ENCODE results near the gene CSRNP3. TPM values are rescaled to one million over a fixed set of nuclear protein-coding genes. Genes with fewer than 3 reads are reported as not detected.

CSRNP3 gene
- total and polyA plus RNA-seq, 12 donors = 1.3 to 20.1 (median 4.9) TPM

DNA sequence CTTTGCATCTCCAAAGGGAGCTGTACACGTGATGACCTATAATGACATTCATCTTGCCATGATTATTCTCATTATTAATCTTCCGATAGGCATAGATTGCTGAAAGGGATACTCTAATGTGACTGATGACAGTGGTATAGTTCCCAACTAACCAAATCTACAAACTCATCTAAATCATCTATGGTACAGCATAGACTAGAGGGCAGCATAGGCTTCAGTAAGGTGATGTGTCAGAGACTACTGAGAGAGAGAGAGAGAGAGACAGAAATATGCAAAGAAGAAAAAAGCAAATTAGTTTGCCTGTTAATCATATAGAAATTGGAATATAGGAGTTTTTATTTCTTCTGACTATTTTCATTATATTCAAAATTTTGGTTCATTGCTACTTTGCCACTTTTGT, 89.3 kb downstream of the CSRNP3 start:
- TF ChIP-seq, protein P1, sequence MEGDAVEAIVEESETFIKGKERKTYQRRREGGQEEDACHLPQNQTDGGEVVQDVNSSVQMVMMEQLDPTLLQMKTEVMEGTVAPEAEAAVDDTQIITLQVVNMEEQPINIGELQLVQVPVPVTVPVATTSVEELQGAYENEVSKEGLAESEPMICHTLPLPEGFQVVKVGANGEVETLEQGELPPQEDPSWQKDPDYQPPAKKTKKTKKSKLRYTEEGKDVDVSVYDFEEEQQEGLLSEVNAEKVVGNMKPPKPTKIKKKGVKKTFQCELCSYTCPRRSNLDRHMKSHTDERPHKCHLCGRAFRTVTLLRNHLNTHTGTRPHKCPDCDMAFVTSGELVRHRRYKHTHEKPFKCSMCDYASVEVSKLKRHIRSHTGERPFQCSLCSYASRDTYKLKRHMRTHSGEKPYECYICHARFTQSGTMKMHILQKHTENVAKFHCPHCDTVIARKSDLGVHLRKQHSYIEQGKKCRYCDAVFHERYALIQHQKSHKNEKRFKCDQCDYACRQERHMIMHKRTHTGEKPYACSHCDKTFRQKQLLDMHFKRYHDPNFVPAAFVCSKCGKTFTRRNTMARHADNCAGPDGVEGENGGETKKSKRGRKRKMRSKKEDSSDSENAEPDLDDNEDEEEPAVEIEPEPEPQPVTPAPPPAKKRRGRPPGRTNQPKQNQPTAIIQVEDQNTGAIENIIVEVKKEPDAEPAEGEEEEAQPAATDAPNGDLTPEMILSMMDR (IDR thresholded peaks at IDR 0.05) = no peak
- TF ChIP-seq POLR2A (IDR thresholded peaks at IDR 0.05) = no peak
- intact Hi-C loops (cut with DNase I) = no loop called here

DNA sequence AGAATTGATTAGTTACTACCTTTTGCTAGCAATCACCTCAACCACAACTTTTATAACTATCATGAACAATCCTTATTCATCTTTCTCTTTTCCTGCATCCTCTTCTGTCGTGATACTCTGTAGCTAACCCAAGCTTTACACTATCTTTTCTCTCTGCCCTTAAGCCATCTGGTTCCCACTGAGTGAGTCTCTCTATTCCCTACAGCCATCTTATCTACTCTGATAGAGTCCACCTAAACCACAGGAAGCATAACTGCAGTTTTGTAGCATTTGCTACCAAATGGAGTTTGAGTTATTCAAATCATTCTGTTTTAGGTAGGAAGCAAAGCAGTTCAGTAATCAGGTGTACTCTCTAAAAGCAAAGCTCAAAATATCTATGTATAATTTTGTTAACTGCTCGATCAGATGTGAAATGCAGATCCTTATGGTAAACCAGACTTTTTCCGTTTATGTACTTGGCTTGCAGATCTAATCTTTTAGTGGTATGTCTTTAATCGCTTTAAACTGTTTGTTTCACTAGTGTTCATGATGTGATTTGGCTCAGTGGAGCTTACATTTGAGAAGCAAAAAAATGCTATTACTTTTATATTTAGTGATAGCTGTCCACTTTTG, 91.0 kb downstream of the CSRNP3 start:
- no peak overlapping the region for H3K27ac ChIP-seq
- no peaks in the 10 kb centered on the region for H3K9me3 ChIP-seq (replicated peaks in 1 of 3)
- no peaks in the 10 kb centered on the region for H3K27me3 ChIP-seq
- H3K4me1 ChIP-seq (replicated peaks in 1 of 2) = no peaks in the 10 kb centered on the region
- intact Hi-C loops (cut with DNase I) = no loop called here
- WGBS, 4 donors = 86 to 94% (median 92%) methylated on average over 4 of the region's 4 CpGs
- TF ChIP-seq, protein P1 (IDR thresholded peaks at IDR 0.05) = no peak
- no peak for DNase-seq
- no peak overlapping the region for H3K4me3 ChIP-seq
- H3K36me3 ChIP-seq (replicated peaks in 1 of 2) = no peaks in the 10 kb centered on the region

More for the DNA sequence above, 89.3 kb downstream of the CSRNP3 start:
- DNase-seq = no peak
- no peaks in the 10 kb centered on the region for H3K9me3 ChIP-seq (replicated peaks in 1 of 3)
- H3K27me3 ChIP-seq = no peaks in the 10 kb centered on the region
- 76 to 89% (median 86%) methylated on average over 2 of the region's 2 CpGs for WGBS, 4 donors
- no peaks in the 10 kb centered on the region for H3K4me1 ChIP-seq (replicated peaks in 1 of 2)
- H3K4me3 ChIP-seq = no peak overlapping the region
- H3K27ac ChIP-seq = no peak overlapping the region
- H3K36me3 ChIP-seq (replicated peaks in 1 of 2) = no peaks in the 10 kb centered on the region

DNA sequence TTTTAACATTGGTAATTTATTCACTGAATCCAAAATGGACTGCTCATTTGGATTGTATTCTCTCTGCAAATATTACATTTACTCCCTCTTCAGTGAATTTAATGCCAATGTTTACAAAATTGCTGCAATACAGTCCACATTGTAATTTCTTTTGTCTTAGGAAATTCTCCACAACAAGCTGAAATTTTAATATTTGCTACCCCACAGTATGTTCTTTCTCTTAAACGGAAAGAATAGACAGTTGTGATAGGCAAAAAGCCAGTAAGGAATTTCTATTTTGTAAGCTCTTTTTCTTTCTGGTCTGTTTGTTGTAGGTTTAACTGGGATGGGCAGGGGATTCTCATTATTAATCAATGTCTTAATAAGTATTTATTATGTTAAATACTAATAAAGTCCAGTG, 92.0 kb downstream of the CSRNP3 start:
- TF ChIP-seq, protein P1 (IDR thresholded peaks at IDR 0.05) = no peak
- TF ChIP-seq POLR2A (IDR thresholded peaks at IDR 0.05) = no peak
- H3K36me3 ChIP-seq (replicated peaks in 1 of 2) = no peaks in the 10 kb centered on the region
- no peaks in the 10 kb centered on the region for H3K4me1 ChIP-seq (replicated peaks in 1 of 2)
- 60 to 80% (median 68%) methylated on average over 1 of the region's 1 CpG for WGBS, 4 donors
- no peak for DNase-seq
- intact Hi-C loops (cut with DNase I) = no loop called here
- no peak overlapping the region for H3K4me3 ChIP-seq
- no peaks in the 10 kb centered on the region for H3K27me3 ChIP-seq
- H3K27ac ChIP-seq = no peak overlapping the region
- H3K9me3 ChIP-seq (replicated peaks in 1 of 3) = no peaks in the 10 kb centered on the region

DNA sequence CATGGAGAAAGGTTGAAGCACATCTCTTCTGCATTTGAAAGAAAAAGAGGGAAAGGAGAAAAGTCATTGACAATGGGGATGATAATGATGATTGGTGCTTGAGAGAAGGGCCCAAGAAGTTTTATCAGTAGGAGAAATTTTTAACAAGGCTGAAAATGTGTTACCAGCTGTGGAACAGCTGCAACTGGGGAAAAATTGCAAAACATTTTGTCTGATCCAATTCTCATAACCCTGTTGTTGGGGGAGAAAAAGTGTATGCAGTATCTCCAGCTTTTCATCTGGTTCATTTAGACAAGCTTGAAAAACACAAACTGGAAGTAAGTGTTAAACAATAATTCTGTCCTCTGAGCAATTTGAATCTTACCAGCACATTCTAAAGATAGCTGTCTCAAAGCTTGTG, 92.7 kb downstream of the CSRNP3 start:
- H3K27me3 ChIP-seq = no peaks in the 10 kb centered on the region
- DNase-seq = no peak
- no peak for TF ChIP-seq POLR2A (IDR thresholded peaks at IDR 0.05)
- TF ChIP-seq, protein P1 (IDR thresholded peaks at IDR 0.05) = no peak
- H3K9me3 ChIP-seq (replicated peaks in 1 of 3) = no peaks in the 10 kb centered on the region
- H3K4me3 ChIP-seq = no peak overlapping the region
- H3K36me3 ChIP-seq (replicated peaks in 1 of 2) = no peaks in the 10 kb centered on the region
- no peak overlapping the region for H3K27ac ChIP-seq
- H3K4me1 ChIP-seq (replicated peaks in 1 of 2) = no peaks in the 10 kb centered on the region
- intact Hi-C loops (cut with DNase I) = no loop called here
